HepG2 (cell line): ENCODE measurements around the gene CIAO3. TPM values are rescaled to one million over a fixed set of nuclear protein-coding genes. Genes with fewer than 3 reads are reported as not detected.
A peak's percentile ranks its signal among the peaks of the same experiment; 100 is the strongest.

Experiments
- AGO1 ChIP-seq: fragments of 200-400 bp; formaldehyde crosslinking; IDR thresholded peaks from 2 replicates; pipeline ENCODE4 v1.6.1; 2017; ENCODE audit warnings: mild to moderate bottlenecking, low read depth, low read length, moderate library complexity; ENCODE audit not compliant: poor library complexity, severe bottlenecking
- CREB3 ChIP-seq: sonication (generic); formaldehyde crosslinking; IDR thresholded peaks from 2 replicates; pipeline ENCODE4 v1.5.0; 2020; ENCODE audit warnings: missing genetic modification reagents
- FOXO4 ChIP-seq: sonication (generic); formaldehyde crosslinking; conservative IDR thresholded peaks from 2 replicates; pipeline ENCODE4 v1.8.1; 2023; ENCODE audit warnings: missing genetic modification reagents
- GABPA ChIP-seq, 2 experiments: IDR thresholded peaks; 2 replicates each; pipeline ENCODE4 v1.6.1; 2011 to 2016; ENCODE audit warnings: low read depth in 2 of 2, low read length in 1 of 2, missing biosample characterization in 1 of 2, missing genetic modification characterization in 1 of 2
- GPN1 ChIP-seq: sonication (generic); formaldehyde crosslinking; IDR thresholded peaks from 2 replicates; pipeline ENCODE4 v1.5.1; 2020; ENCODE audit warnings: missing genetic modification reagents, borderline replicate concordance
- HNRNPK ChIP-seq: fragments of 200-400 bp; formaldehyde crosslinking; IDR thresholded peaks from 2 replicates; pipeline ENCODE4 v1.6.1; 2018; ENCODE audit warnings: low read length, low read depth, moderate library complexity, mild to moderate bottlenecking; ENCODE audit not compliant: poor library complexity, severe bottlenecking
- IKZF5 ChIP-seq: IDR thresholded peaks from 2 replicates; pipeline ENCODE4 v1.6.1; 2018; ENCODE audit warnings: missing genetic modification reagents, mild to moderate bottlenecking, missing compliant biosample characterization
- MAX ChIP-seq: IDR thresholded peaks from 2 replicates; pipeline ENCODE4 v1.6.1; 2012; ENCODE audit warnings: inconsistent platforms
- MTERF4 ChIP-seq: sonication (generic); formaldehyde crosslinking; IDR thresholded peaks from 2 replicates; pipeline ENCODE4 v1.8.0; 2023; ENCODE audit warnings: mild to moderate bottlenecking, missing genetic modification reagents
- NCOA5 ChIP-seq: sonication (generic); formaldehyde crosslinking; IDR thresholded peaks from 2 replicates; pipeline ENCODE4 v1.4.0; 2020; ENCODE audit warnings: missing genetic modification reagents
- NFAT5 ChIP-seq: sonication (generic); formaldehyde crosslinking; IDR thresholded peaks from 2 replicates; pipeline ENCODE4 v1.4.0; 2020; ENCODE audit warnings: missing genetic modification reagents
- PRMT3 ChIP-seq: sonication (generic); formaldehyde crosslinking; IDR thresholded peaks from 2 replicates; pipeline ENCODE4 v1.8.1; 2022; ENCODE audit warnings: low read depth, mild to moderate bottlenecking, moderate library complexity, missing genetic modification reagents, borderline replicate concordance
- XRCC5 ChIP-seq: fragments of 200-400 bp; formaldehyde crosslinking; optimal IDR thresholded peaks from 2 replicates; pipeline ENCODE3; 2017; ENCODE audit warnings: mild to moderate bottlenecking, low read length
- ZNF598 ChIP-seq: sonication (generic); formaldehyde crosslinking; IDR thresholded peaks from 2 replicates; pipeline ENCODE4 v1.5.1; 2020; ENCODE audit warnings: mild to moderate bottlenecking, missing genetic modification reagents, borderline replicate concordance
- ZNF784 ChIP-seq: sonication (generic); formaldehyde crosslinking; IDR thresholded peaks from 2 replicates; pipeline ENCODE4 v1.5.1; 2020; ENCODE audit warnings: missing genetic modification reagents, mild to moderate bottlenecking, borderline replicate concordance
- polyA plus RNA-seq, 8 experiments: library from polyadenylated mRNA; depleted of rRNA in 3 of 8; stranded (reverse) in 7 of 8; unstranded in 1 of 8; fragments of >200 nt; fragmentation: Illumina TruSeq in 4 of 8; extraction: Trizol in 4 of 8; gene quantifications; 2 replicates each; pipeline versions ENCODE4 v1.2.1 to v1.2.3, GENCODE V29; 2011 to 2016; ENCODE audit warnings: low read depth in 4 of 8, missing spikeins in 1 of 8, mixed read lengths in 1 of 8; ENCODE audit not compliant: insufficient read depth in 1 of 8
- total RNA-seq, 5 experiments: library from RNA; depleted of rRNA; stranded (reverse); fragments of >200 nt; fragmentation: Illumina TruSeq; extraction: Trizol; gene quantifications; 2 replicates each; pipeline ENCODE4 v1.2.3, GENCODE V29; 2016; ENCODE audit warnings: low read depth in 1 of 5

CIAO3 gene
- total and polyA plus RNA-seq, 2 of the 13 experiments (the other 11 are each of a cell fraction or from before 2014, with no cell fraction given) = 21.7 to 25.0 TPM

- TF ChIP-seq NFAT5 (CRISPR knock-in tag) (no peak), ZNF784 (CRISPR knock-in tag) (no peak), GABPA (IDR thresholded peaks at IDR 0.05; ENCODE audit: low read depth, low read length) (no peak), GABPA (CRISPR knock-in tag; IDR thresholded peaks at IDR 0.05; ENCODE audit: low read depth) (0 out of 2 replicates have a peak, but pooled peaks have one; percentile 5), CREB3 (CRISPR knock-in tag) (no peak), GPN1 (CRISPR knock-in tag) (no peak), NCOA5 (CRISPR knock-in tag) (no peak), IKZF5 (CRISPR knock-in tag) (0 out of 2 replicates have a peak, but pooled peaks have one; percentile 2), FOXO4 (CRISPR knock-in tag) (no peak), MTERF4 (no peak), HNRNPK (no peak), AGO1 (peak; percentile 5), XRCC5 (peak; percentile 17), PRMT3 (CRISPR knock-in tag) (no peak), MAX (0 out of 2 replicates have a peak, but pooled peaks have one; percentile 39), ZNF598 (CRISPR knock-in tag) (no peak)
Measured at GRCh38 chr16:719815-720446, 20.9 kb downstream of the CIAO3 start (continued).
